Measurements from ENCODE around the gene ADAMTS3.

DNA sequence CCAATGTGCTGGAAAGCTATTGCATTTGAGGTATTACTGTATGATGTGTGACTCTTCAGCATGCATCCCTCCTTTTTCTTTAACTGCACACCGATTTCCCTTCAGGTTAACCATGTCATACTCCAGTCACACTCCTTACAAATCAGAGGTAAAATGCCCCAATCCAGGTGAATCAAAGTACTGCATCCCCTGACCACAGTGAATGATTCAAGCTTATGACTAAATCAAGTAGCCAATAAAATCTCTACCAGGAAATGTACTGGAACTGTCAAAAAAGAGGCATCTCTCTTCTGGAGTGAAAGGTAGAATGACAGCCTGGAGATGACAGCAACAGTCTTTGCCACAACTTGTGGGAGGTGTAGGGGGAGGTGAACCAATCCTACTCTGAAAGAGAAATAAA lies 10.4 kb downstream of the ADAMTS3 start:
- TF ChIP-seq, protein P1, sequence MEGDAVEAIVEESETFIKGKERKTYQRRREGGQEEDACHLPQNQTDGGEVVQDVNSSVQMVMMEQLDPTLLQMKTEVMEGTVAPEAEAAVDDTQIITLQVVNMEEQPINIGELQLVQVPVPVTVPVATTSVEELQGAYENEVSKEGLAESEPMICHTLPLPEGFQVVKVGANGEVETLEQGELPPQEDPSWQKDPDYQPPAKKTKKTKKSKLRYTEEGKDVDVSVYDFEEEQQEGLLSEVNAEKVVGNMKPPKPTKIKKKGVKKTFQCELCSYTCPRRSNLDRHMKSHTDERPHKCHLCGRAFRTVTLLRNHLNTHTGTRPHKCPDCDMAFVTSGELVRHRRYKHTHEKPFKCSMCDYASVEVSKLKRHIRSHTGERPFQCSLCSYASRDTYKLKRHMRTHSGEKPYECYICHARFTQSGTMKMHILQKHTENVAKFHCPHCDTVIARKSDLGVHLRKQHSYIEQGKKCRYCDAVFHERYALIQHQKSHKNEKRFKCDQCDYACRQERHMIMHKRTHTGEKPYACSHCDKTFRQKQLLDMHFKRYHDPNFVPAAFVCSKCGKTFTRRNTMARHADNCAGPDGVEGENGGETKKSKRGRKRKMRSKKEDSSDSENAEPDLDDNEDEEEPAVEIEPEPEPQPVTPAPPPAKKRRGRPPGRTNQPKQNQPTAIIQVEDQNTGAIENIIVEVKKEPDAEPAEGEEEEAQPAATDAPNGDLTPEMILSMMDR (optimal IDR thresholded peaks at IDR 0.05 in 1 of 3, IDR thresholded peaks at IDR 0.05 in 1 of 3, conservative IDR thresholded peaks at IDR 0.05 in 1 of 3; ENCODE audit: extremely low read depth in 1 of 3, insufficient read depth in 2 of 3, low read length in 3 of 3): no peak
- TF ChIP-seq EZH2 (IDR thresholded peaks at IDR 0.05; ENCODE audit: low read length): no peak

All from keratinocyte (primary cell).